Inferior parietal cortex (tissue), 1 donor: ENCODE results near the gene DCP2.

Source experiments
- DNase-seq: peaks from one replicate; pipeline ENCODE4 v3.0.0-alpha.2; 2016; ENCODE audit errors: extremely low spot score

DCP2 gene

DNA sequence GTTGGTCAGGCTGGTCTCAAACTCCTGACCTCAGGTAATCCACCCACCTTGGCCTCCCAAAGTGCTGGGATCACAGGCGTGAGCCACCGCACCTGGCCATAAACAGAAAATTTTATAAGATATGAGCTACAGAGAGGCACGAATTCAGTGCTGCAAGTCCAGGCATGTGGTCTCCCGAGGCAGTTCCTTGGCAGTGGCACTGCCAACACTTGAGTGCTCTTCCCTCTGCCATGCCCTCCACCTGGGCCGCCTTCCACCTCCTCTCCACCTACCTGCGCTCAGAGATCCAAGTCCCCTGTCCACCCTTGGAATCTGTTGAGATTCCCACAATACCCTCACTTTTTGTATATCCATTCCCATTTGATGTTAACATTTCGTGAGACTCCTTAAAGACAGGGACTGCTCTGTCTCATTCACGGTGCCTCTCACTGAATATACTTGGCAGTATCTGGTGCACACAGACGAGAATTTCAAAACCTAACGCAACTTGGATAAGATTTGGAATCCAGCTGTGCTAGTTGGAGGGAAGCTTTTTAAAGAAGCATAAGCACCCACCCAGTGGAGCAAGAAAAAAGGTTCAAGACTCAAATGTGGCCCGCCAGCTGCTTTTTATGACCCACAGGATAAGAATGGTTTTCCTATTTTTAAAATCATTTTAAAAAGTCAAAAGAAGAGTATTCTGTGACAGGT, 68.3 kb downstream of the DCP2 start:
- DNase-seq = no peak

DNA sequence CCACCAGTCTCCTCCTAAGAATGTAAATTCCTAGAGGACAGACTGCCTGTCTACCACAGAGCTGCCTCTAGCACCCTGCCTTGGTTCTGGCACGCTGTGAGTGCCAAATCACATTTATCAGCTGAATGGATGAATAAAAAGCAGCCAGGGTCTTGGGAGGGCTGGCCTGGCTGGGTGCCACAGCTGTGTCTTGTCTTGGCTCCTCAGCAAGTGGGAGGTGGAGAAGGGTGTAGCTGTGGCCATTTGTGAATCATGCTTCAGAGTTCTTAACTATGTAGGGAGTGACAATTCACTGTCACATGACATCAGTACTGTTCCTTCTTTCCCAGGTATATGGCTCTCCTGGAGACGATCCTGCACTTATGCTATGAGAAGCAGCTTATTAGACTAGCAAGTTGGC, 70.6 kb downstream of the DCP2 start:
- no peak for DNase-seq

DNA sequence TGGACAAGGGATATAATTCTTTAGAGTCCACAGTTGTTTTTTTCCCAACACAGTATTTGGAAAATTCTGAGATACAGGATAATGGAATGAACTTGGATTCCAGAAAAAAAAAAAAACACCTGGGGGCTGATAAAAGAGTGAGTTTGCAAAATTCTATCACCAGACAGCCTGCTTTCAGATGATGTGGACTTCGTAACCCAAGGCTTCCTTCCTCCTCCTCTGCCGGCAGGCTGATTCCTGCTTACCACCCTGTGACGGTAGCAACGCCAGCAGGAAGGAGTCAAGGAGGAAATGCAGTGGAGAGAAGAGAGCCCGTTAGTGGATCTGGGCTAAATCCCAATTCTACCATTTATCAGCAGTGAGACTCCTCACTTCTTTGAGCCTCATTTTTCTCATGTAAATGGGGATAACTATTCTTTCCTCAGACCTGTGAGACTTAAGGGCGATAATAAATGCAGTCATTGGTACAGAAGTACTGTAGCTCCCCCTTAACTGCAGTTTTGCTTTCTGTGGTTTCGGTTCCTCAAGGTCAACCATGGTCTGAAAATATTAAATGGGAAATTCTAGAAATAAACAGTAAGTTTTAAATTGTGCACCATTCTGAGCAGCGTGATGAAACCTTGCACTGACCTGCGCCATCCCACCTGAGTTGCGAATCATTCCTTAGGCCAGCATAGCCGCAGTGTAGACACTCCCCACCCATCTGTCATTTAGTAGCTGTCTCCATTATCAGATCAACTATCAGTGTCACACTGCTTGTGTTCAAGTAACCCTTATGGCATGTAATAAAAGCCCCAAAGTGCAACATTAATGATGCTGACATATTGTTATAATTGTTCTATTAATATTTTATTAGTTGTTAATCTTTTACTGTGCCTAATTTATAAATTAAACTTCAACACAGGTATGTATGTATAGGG, 71.4 kb downstream of the DCP2 start:
- DNase-seq = no peak

DNA sequence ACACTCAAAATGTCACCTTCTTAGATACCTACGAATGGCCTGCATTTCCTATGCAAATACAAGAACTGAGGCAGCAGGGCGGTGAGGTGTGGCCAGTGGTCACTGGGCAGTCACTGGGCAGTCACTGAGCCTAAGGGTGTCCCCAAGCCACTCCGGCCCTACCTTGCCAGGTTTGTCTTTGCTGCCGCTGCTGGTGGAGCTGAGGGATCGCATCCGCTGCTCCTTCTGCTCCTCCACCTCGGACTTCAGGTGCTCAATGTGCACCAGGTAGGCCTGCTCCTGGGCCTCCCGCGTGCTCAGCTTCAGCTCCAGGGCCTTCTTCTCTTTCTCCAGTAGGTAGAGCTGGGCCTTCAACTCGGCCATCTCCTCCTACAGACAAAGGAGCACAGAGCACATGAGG, 72.3 kb downstream of the DCP2 start:
- DNase-seq = no peak

GRCh38 chr5:113050721-113051382, 74.3 kb downstream of the DCP2 start:
- peak; percentile 53 for DNase-seq

GRCh38 chr5:113052041-113052795, 75.6 kb downstream of the DCP2 start:
- no peak for DNase-seq

GRCh38 chr5:113053511-113053995, 77.0 kb downstream of the DCP2 start:
- DNase-seq = no peak

- DNase-seq = no peak
Measured at GRCh38 chr5:113054899-113055298, 78.3 kb downstream of the DCP2 start.

DNA sequence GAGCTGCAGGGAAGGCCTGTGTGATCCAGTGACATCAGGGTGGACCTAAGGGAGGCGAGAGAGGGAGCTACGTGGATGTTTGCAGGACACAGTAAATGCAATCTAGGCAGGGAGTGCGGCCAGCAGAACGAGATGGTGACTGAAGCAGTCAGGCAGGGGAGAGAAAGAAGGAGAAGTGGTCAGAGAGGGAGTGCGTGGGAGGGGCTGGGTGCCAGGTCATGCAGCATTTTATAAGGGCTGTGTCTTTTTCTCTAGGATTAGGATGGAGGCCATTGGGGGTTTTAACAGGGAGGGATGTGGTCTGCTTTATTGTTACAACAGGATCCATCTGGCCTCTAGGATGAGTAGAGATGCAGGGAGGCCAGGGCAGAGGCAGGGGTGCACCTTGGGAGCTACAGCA, 80.4 kb downstream of the DCP2 start:
- DNase-seq = no peak

DNA sequence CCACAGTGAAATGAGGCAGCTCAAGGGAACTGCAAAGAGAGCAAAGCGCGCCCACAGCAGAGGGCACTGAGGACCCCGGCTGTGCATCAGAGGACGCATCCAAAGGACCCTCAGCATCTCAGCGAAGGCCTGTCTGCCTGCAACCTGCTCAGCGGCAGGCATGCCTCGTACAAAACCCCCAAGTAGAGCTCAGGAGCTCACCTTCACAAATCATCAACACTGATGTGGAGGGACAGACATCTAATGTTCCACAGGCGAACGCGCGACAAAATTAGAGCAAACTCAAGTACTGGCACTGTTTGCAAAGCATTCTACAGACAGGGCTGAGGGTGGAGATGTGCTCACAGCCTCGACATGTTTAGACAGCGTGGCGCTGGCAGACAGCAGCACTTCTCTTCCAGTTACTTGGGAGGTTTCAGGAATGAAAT, 81.0 kb downstream of the DCP2 start:
- DNase-seq = no peak

- DNase-seq = no peak
Measured at GRCh38 chr5:113058269-113058668, 81.7 kb downstream of the DCP2 start.

GRCh38 chr5:113058706-113059226, 82.2 kb downstream of the DCP2 start:
- no peak for DNase-seq

DNA sequence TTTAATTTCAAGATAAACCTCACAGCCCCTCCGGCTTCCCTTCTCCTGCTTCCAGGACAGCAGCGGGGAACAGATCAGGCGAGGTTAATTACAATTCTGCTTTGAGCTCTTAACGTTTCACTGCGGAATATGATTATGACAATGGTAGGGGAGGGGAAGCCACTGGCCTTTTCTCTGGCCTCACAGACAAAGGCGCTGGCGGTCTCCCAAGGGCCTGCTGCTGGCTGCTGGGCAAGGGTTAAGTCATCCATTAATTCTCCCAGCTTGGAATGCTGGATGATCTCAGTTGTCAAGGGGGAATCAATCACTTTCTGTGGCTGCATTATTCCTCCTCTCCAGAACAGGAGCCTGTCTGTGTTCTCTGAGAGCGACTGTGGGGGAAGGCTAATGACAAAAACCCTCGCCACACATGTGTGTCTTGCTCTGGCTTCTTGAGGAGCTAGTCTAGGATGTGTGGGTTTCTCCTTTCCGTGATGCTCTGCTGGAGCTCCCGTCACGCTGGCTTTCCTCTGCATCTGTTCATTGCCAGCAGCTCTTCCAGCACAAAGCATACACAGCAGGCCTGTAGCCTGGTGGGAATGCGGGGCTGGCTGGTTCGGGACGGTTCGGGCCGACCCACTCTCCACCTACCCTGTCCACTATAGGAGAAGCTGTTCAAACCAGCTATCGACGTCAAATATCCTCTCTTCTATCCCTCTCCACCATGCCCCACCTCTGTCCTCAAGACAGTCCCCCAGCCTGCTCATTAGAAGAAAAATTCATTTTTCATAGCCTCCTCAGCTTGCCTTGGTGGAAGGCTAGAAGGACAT, 82.8 kb downstream of the DCP2 start:
- DNase-seq = no peak

GRCh38 chr5:113060408-113061025, 83.9 kb downstream of the DCP2 start:
- DNase-seq = no peak

GRCh38 chr5:113061846-113062780, 85.5 kb downstream of the DCP2 start:
- DNase-seq = no peak

GRCh38 chr5:113062869-113063508, 86.4 kb downstream of the DCP2 start:
- no peak for DNase-seq

DNA sequence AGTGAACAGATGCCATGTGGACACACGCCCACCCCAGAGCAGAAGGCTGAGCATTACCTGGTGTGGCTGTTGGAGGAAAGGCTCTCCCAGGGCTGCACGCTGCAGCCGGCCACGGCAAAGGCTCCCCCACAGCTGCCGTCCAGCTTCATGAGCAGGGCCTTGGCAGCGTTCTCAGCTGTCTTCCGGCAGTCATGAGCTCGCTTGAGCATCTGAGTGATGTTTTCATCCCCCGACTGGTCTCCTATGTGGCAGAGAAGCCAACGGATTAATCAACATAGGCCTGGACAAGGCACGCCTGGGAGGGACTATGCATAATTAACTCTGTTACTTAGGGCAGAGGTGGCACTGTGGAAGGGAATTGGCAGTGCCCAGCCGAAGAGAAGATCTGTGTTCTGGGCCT, 87.3 kb downstream of the DCP2 start:
- no peak for DNase-seq

DNA sequence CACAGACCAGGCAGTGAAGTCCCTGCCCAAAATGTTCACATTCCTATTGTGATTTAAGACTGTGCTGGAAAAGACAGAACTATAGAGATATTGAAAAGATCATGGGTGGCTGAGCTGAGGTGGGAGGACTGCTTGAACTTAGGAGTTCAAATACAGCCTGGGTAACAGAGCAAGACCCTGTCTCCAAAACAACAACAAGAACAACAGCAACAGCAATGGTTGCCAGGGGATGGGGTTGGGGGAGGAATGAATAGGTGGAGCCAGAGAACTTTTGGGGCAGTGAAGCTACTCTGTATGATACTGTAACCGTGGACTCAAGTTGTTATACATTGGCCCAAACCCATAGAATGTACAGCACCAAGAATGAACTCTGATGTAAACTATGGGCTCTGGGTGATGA, 88.2 kb downstream of the DCP2 start:
- no peak for DNase-seq
